Astrocyte (in vitro differentiated cells and primary cell): Measurements from ENCODE around the gene HSPE1. TPM values are rescaled to one million over a fixed set of nuclear protein-coding genes. Genes with fewer than 3 reads are reported as not detected.

Experiments used
- DNase-seq: peaks from one replicate; pipeline ENCODE4 v3.0.0-alpha.2; 2010; ENCODE audit warnings: low read depth
- FAIRE-seq: peaks from 2 replicates; lab custom pipeline; 2011; peaks lifted over from hg19 to GRCh38; lab: Jason Lieb, UNC
- H2AFZ ChIP-seq: 2 replicates; pipeline ENCODE4 v1.6.0; 2012; ENCODE audit warnings: low read depth, low read length, inconsistent platforms
- H3K27ac ChIP-seq: 2 replicates; pipeline ENCODE4 v1.5.1; 2011; ENCODE audit warnings: low read depth, low read length, inconsistent platforms
- H3K27me3 ChIP-seq: 2 replicates; pipeline ENCODE4 v1.6.0; 2011; ENCODE audit warnings: low read length, inconsistent platforms; ENCODE audit not compliant: insufficient read depth
- H3K36me3 ChIP-seq: 2 replicates; pipeline ENCODE4 v1.5.1; 2011; ENCODE audit warnings: low read length, inconsistent platforms; ENCODE audit not compliant: insufficient read depth
- H3K4me1 ChIP-seq: 2 replicates; pipeline ENCODE4 v1.5.1; 2011; ENCODE audit warnings: low read length, inconsistent platforms; ENCODE audit not compliant: insufficient read depth
- H3K4me2 ChIP-seq: 2 replicates; pipeline ENCODE4 v1.6.0; 2012; ENCODE audit warnings: low read length, inconsistent platforms
- H3K4me3 ChIP-seq: 2 replicates; pipeline ENCODE4 v1.5.1; 2011; ENCODE audit warnings: low read depth, mild to moderate bottlenecking, low read length, inconsistent platforms; ENCODE audit not compliant: insufficient read depth
- H3K79me2 ChIP-seq: 2 replicates; pipeline ENCODE4 v1.6.0; 2012; ENCODE audit warnings: mild to moderate bottlenecking, low read length, inconsistent platforms; ENCODE audit not compliant: insufficient read depth
- H3K9ac ChIP-seq: 2 replicates; pipeline ENCODE4 v1.6.0; 2012; ENCODE audit warnings: mild to moderate bottlenecking, low read length, inconsistent platforms
- H3K9me3 ChIP-seq: 2 replicates; pipeline ENCODE4 v1.5.1; 2012; ENCODE audit warnings: low read depth, mild to moderate bottlenecking, low read length, inconsistent platforms; ENCODE audit not compliant: insufficient read depth
- H4K20me1 ChIP-seq: 2 replicates; pipeline ENCODE4 v1.6.0; 2012; ENCODE audit warnings: low read length, inconsistent platforms; ENCODE audit not compliant: insufficient read depth
- H3K27ac Mint-ChIP-seq: one replicate; pipeline ENCODE4 v1.8.0; 2021; ENCODE audit warnings: mild to moderate bottlenecking, mixed read lengths; ENCODE audit not compliant: unreplicated experiment
- H3K27me3 Mint-ChIP-seq: one replicate; pipeline ENCODE4 v1.8.0; 2021; ENCODE audit warnings: low read depth, mixed read lengths; ENCODE audit not compliant: unreplicated experiment
- H3K36me3 Mint-ChIP-seq: one replicate; pipeline ENCODE4 v1.8.0; 2021; ENCODE audit warnings: low read depth, mixed read lengths; ENCODE audit not compliant: unreplicated experiment
- H3K4me1 Mint-ChIP-seq: one replicate; pipeline ENCODE4 v1.8.0; 2021; ENCODE audit warnings: low read depth, mixed read lengths; ENCODE audit not compliant: unreplicated experiment
- H3K4me3 Mint-ChIP-seq: one replicate; pipeline ENCODE4 v1.8.0; 2021; ENCODE audit warnings: mild to moderate bottlenecking, moderate library complexity, mixed read lengths; ENCODE audit not compliant: unreplicated experiment
- H3K9me3 Mint-ChIP-seq: one replicate; pipeline ENCODE4 v1.8.0; 2021; ENCODE audit warnings: mild to moderate bottlenecking, mixed read lengths; ENCODE audit not compliant: unreplicated experiment
- CTCF ChIP-seq: IDR thresholded peaks from 2 replicates; pipeline ENCODE4 v1.5.1; 2011; ENCODE audit warnings: low read depth, mild to moderate bottlenecking, inconsistent platforms, low read length, moderate library complexity; ENCODE audit not compliant: insufficient read depth
- EZH2 ChIP-seq: IDR thresholded peaks from 2 replicates; pipeline ENCODE4 v1.6.1; 2012; ENCODE audit warnings: mild to moderate bottlenecking, low read length, inconsistent platforms; ENCODE audit not compliant: insufficient read depth
- total RNA-seq: library from RNA; stranded (reverse); gene quantifications from 2 replicates; pipeline ENCODE4 v1.2.1, GENCODE V29; 2021

Gene HSPE1
- total RNA-seq, 1 donor from 2014 or later: 139 TPM

- H4K20me1 ChIP-seq: peaks cover 51% of the 10 kb centered on the region
- no peak for FAIRE-seq
Observed at GRCh38 chr2:197500503-197501131, 438 bp downstream of the HSPE1 start.

GRCh38 chr2:197502201-197502600, 2.0 kb downstream of the HSPE1 start:
- Mint-ChIP-seq H3K4me3 (peak overlapping the region; percentile 95), H3K36me3 (peaks cover 6% of the 10 kb centered on the region), H3K4me1 (peaks cover 19% of the 10 kb centered on the region), H3K9me3 (no peaks in the 10 kb centered on the region), H3K27ac (peak overlapping the region; percentile 63), H3K27me3 (no peaks in the 10 kb centered on the region)
- peaks cover 35% of the 10 kb centered on the region for H4K20me1 ChIP-seq
- H3K4me3 ChIP-seq: peak overlapping the region; percentile 29
- peaks cover 10% of the 10 kb centered on the region for H3K4me1 ChIP-seq
- no peaks in the 10 kb centered on the region for H3K27me3 ChIP-seq
- H3K36me3 ChIP-seq: peaks cover 23% of the 10 kb centered on the region
- H3K4me2 ChIP-seq: peak overlapping the region; percentile 85
- FAIRE-seq (no peak), DNase-seq (no peak)
- no peak overlapping the region for H3K27ac ChIP-seq
- H3K9me3 ChIP-seq: no peaks in the 10 kb centered on the region
- peaks cover 62% of the 10 kb centered on the region for H3K79me2 ChIP-seq
- H3K9ac ChIP-seq: no peak overlapping the region
- TF ChIP-seq EZH2 (no peak), CTCF (no peak)
- no peak overlapping the region for H2AFZ ChIP-seq

More at GRCh38 chr2:197500503-197501131, 438 bp downstream of the HSPE1 start:
- Mint-ChIP-seq H3K27ac (peak overlapping the region; percentile 80), H3K9me3 (no peaks in the 10 kb centered on the region), H3K4me3 (peak overlapping the region; percentile 95), H3K4me1 (peaks cover 34% of the 10 kb centered on the region), H3K27me3 (no peaks in the 10 kb centered on the region), H3K36me3 (peaks cover 13% of the 10 kb centered on the region)
- peak overlapping the region; percentile 87 for H3K9ac ChIP-seq
- H3K36me3 ChIP-seq: peaks cover 35% of the 10 kb centered on the region
- peaks cover 10% of the 10 kb centered on the region for H3K4me1 ChIP-seq
- H2AFZ ChIP-seq: peak overlapping the region; percentile 20
- peaks cover 78% of the 10 kb centered on the region for H3K79me2 ChIP-seq
- DNase-seq: peak; percentile 2
- peak overlapping the region; percentile 85 for H3K4me2 ChIP-seq
- H3K27ac ChIP-seq: peak overlapping the region; percentile 89
- TF ChIP-seq EZH2 (no peak), CTCF (no peak)
- H3K27me3 ChIP-seq: no peaks in the 10 kb centered on the region
- peak overlapping the region; percentile 87 for H3K4me3 ChIP-seq
- H3K9me3 ChIP-seq: no peaks in the 10 kb centered on the region

GRCh38 chr2:197502685-197503084, 2.5 kb downstream of the HSPE1 start:
- Histone ChIP-seq H3K4me3 (no peak overlapping the region), H3K36me3 (peaks cover 23% of the 10 kb centered on the region), H2AFZ (no peak overlapping the region), H3K79me2 (peaks cover 58% of the 10 kb centered on the region), H3K4me2 (no peak overlapping the region), H3K27me3 (no peaks in the 10 kb centered on the region), H4K20me1 (peaks cover 30% of the 10 kb centered on the region), H3K27ac (no peak overlapping the region), H3K4me1 (peaks cover 9% of the 10 kb centered on the region), H3K9me3 (no peaks in the 10 kb centered on the region), H3K9ac (no peak overlapping the region)
- FAIRE-seq: no peak
- Mint-ChIP-seq H3K4me3 (no peak overlapping the region), H3K36me3 (peaks cover 5% of the 10 kb centered on the region), H3K9me3 (no peaks in the 10 kb centered on the region), H3K4me1 (peaks cover 14% of the 10 kb centered on the region), H3K27me3 (no peaks in the 10 kb centered on the region), H3K27ac (peak overlapping the region; percentile 63)
- DNase-seq: no peak
- TF ChIP-seq CTCF (no peak), EZH2 (no peak)
